ENCODE results near the gene CCT6A. TPM values are rescaled to one million over a fixed set of nuclear protein-coding genes. Genes with fewer than 3 reads are reported as not detected.

Gene CCT6A
- total and polyA plus RNA-seq, 2 donors (not counting 1 experiment from before 2014, with no cell fraction given), result 40.3 to 71.3 TPM

GRCh38 chr7:56007891-56008290 is 43.7 kb upstream of the CCT6A start:
- Histone ChIP-seq H3K27ac (ENCODE audit: low read length in 2 of 2) (no peak overlapping the region), H3K9me3 (ENCODE audit: control extremely low read depth in 1 of 3, control insufficient read depth in 2 of 3, insufficient read depth in 1 of 3, low read length in 2 of 3) (no peaks in the 10 kb centered on the region), H3K4me1 (ENCODE audit: control insufficient read depth in 2 of 2, insufficient read depth in 2 of 2, low read length in 2 of 2) (no peaks in the 10 kb centered on the region), H3K27me3 (replicated peaks in 1 of 4; ENCODE audit: control extremely low read depth in 1 of 4, control insufficient read depth in 3 of 4, insufficient read depth in 4 of 4, low read length in 3 of 4) (no peaks in the 10 kb centered on the region), H2AFZ (ENCODE audit: insufficient read depth, low read depth, low read length, poor library complexity, severe bottlenecking) (no peak overlapping the region), H3K4me3 (ENCODE audit: control extremely low read depth in 1 of 5, extremely low read depth in 1 of 5, insufficient read depth in 1 of 5, low read depth in 2 of 5, low read length in 4 of 5) (no peak overlapping the region), H3K79me2 (ENCODE audit: control insufficient read depth, insufficient read depth, low read length) (no peaks in the 10 kb centered on the region), H3K9ac (ENCODE audit: low read length) (no peak overlapping the region), H4K20me1 (ENCODE audit: control insufficient read depth, insufficient read depth, low read length, poor library complexity, severe bottlenecking) (no peaks in the 10 kb centered on the region), H3K4me2 (replicated peaks; ENCODE audit: low read depth, low read length, poor library complexity, severe bottlenecking) (no peak overlapping the region), H3K36me3 (replicated peaks in 1 of 2; ENCODE audit: control extremely low read depth in 1 of 2, control insufficient read depth in 1 of 2, extremely low read depth in 1 of 2, insufficient read depth in 2 of 2, low read length in 1 of 2) (no peaks in the 10 kb centered on the region)
- Mint-ChIP-seq H3K9me3 (ENCODE audit: insufficient read depth) (no peaks in the 10 kb centered on the region), H3K27ac (no peak overlapping the region), H3K4me1 (no peaks in the 10 kb centered on the region), H3K4me3 (no peak overlapping the region), H3K27me3 (no peaks in the 10 kb centered on the region)
- 98% methylated on average over 7 of the region's 9 CpGs for WGBS (ENCODE audit: insufficient coverage)
- ATAC-seq (ENCODE audit: low read depth) (no peak), DNase-seq (no peak)
- CTCF ChIA-PET, result interaction anchor here (6.4 kb wide), 1 partner anchor 66 kb away, joined by 97 read pairs; no protein-coding TSS in a partner anchor
- TF ChIP-seq CTCF (IDR thresholded peaks at IDR 0.05) (no peak), EZH2 (IDR thresholded peaks at IDR 0.05; ENCODE audit: borderline replicate concordance, insufficient read depth, low read depth, low read length, poor library complexity, severe bottlenecking) (no peak)
- POLR2A ChIA-PET, result no interaction called here
- intact Hi-C loops (cut with micrococcal nuclease), result no loop called here

GRCh38 chr7:56009695-56010094 is 41.9 kb upstream of the CCT6A start:
- CTCF ChIA-PET, result no interaction called here
- no peak overlapping the region for H3K4me3 Mint-ChIP-seq

More at GRCh38 chr7:56009695-56010094, 41.9 kb upstream of the CCT6A start:
- Histone ChIP-seq H3K27me3 (replicated peaks in 1 of 4; ENCODE audit: control extremely low read depth in 1 of 4, control insufficient read depth in 3 of 4, insufficient read depth in 4 of 4, low read length in 3 of 4) (no peaks in the 10 kb centered on the region), H2AFZ (ENCODE audit: insufficient read depth, low read depth, low read length, poor library complexity, severe bottlenecking) (no peak overlapping the region), H3K36me3 (replicated peaks in 1 of 2; ENCODE audit: control extremely low read depth in 1 of 2, control insufficient read depth in 1 of 2, extremely low read depth in 1 of 2, insufficient read depth in 2 of 2, low read length in 1 of 2) (no peaks in the 10 kb centered on the region), H3K4me2 (replicated peaks; ENCODE audit: low read depth, low read length, poor library complexity, severe bottlenecking) (no peak overlapping the region), H3K4me1 (ENCODE audit: control insufficient read depth in 2 of 2, insufficient read depth in 2 of 2, low read length in 2 of 2) (no peaks in the 10 kb centered on the region), H4K20me1 (ENCODE audit: control insufficient read depth, insufficient read depth, low read length, poor library complexity, severe bottlenecking) (no peaks in the 10 kb centered on the region), H3K27ac (ENCODE audit: low read length in 2 of 2) (no peak overlapping the region), H3K4me3 (ENCODE audit: control extremely low read depth in 1 of 5, extremely low read depth in 1 of 5, insufficient read depth in 1 of 5, low read depth in 2 of 5, low read length in 4 of 5) (no peak overlapping the region), H3K9me3 (ENCODE audit: control extremely low read depth in 1 of 3, control insufficient read depth in 2 of 3, insufficient read depth in 1 of 3, low read length in 2 of 3) (no peaks in the 10 kb centered on the region), H3K79me2 (ENCODE audit: control insufficient read depth, insufficient read depth, low read length) (no peaks in the 10 kb centered on the region), H3K9ac (ENCODE audit: low read length) (no peak overlapping the region)
- TF ChIP-seq CTCF (IDR thresholded peaks at IDR 0.05), result no peak
- no peak for TF ChIP-seq EZH2 (IDR thresholded peaks at IDR 0.05; ENCODE audit: borderline replicate concordance, insufficient read depth, low read depth, low read length, poor library complexity, severe bottlenecking)
- Mint-ChIP-seq H3K27me3 (no peaks in the 10 kb centered on the region), H3K27ac (no peak overlapping the region), H3K9me3 (ENCODE audit: insufficient read depth) (no peaks in the 10 kb centered on the region), H3K4me1 (no peaks in the 10 kb centered on the region)
- ATAC-seq (ENCODE audit: low read depth) (no peak), DNase-seq (no peak)
- 96% methylated on average over 5 of the region's 7 CpGs for WGBS (ENCODE audit: insufficient coverage)
- intact Hi-C loops (cut with micrococcal nuclease), result no loop called here
- POLR2A ChIA-PET, result no interaction called here

All from B cell (primary cell).